Stimulated activated CD4-positive, alpha-beta T cell treated with anti-CD3 and anti-CD28 coated beads, Interleukin-2, amount 100 ng/mL, for 48 hours (primary cell): ENCODE measurements around the gene PKP1.

Experiments
- DNase-seq, 2 donors: peaks; one replicate each; pipeline ENCODE4 v3.0.0-alpha.2; 2020

The PKP1 gene

GRCh38 chr1:201331166-201331565 is 47.9 kb downstream of the PKP1 start:
- DNase-seq = no peak

GRCh38 chr1:201332021-201332420 is 48.7 kb downstream of the PKP1 start:
- DNase-seq = no peak

DNA sequence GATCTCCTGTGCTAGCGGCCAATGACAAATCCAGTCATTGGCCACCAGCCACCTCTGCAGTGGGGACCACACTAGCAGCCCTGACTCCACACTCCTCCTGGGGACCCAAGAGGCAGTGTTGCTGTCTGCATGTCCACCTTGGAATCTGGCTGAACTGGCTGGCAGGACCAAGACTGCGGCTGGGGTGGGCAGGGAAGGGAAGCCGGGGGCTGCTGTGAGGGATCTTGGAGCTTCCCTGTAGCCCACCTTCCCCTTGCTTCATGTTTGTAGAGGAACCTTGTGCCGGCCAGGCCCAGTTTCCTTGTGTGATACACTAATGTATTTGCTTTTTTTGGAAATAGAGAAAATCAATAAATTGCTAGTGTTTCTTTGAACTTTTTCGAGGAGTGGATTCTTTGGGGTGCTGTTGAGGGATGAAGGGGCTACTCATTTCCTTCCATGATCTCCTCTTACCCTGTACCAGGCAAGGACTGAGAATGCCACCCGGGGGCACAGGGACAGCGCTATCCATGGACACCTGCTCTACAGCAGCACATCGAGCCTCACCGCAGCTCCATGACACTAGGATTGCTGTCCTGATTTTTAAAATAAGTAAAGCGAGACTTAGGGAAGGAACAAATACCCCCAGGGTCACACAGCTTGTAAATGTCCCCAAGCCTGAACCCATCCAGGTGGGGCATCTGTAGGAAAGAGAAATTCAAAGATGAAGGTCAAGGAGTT is 49.5 kb downstream of the PKP1 start:
- no peak for DNase-seq

GRCh38 chr1:201334325-201335173 is 51.2 kb downstream of the PKP1 start:
- no peak for DNase-seq

- no peak for DNase-seq
Observed at GRCh38 chr1:201335174-201335870, 52.0 kb downstream of the PKP1 start.

DNA sequence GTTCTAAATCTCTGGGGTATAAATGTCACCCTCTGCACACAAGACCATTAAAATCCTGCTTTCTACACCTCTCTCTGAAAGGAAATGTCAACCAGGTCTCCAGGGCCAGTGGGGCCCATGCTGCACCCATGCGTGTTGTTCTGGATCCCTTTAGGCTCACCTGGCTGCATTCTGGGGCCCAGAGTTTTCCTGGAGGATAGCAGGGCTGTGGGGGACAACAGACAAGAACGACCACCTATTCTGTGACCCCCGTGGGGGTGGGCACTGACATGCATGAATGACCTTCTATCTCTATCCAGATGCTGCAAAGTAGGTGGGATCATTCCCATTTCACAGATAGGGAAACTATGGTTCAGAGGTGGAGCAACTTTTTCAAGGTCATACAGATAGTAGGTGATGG is 52.6 kb downstream of the PKP1 start:
- DNase-seq = no peak

- no peak for DNase-seq
Observed at GRCh38 chr1:201336711-201337450, 53.6 kb downstream of the PKP1 start.

GRCh38 chr1:201341377-201341776 is 58.1 kb downstream of the PKP1 start:
- no peak for DNase-seq

- no peak for DNase-seq
Observed at GRCh38 chr1:201344206-201345080, 61.1 kb downstream of the PKP1 start.

DNA sequence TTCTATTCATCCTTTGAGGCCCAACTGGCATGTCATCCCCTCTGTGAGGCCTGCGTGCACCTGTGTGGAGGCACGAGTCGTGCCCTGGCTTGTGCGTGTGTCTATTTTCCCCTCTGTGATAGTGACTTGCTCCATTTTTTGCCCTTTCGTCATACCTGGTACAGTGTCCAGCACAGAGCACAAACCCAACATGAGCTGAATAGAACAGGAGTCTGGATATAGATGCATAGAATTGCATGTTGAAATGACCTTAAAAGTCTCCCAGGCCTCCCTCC is 61.7 kb downstream of the PKP1 start:
- DNase-seq = no peak

DNA sequence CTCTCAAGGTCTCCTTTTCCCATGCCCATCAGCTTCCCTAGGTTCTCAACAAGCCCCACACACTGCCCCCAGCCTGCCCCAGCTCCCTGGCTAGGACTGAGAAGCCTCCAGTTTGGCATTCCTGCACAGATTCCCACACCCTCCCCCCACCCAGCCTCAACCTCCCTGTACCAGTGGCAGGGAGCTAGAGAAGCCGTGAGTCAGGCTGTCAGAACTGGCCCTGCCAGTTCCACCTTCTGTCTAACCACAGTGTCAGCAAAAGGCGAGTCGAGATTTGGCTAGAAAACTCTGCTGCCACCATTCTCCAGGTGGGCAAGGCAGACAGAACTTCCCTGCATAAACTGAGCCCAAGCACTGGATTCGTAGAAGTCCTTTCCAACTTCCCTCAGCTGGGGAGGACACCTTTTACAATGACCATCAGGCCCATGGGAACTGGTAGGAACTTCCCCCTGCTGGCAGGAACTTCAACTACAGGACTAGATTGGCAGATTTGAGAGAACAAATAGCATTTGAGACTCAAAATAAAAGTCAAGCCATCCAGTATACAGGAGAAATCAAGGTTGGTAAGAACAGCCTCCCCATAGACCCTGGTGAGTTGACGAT is 63.1 kb downstream of the PKP1 start:
- DNase-seq = peak; percentile 4 to 5

- DNase-seq = no peak
Observed at GRCh38 chr1:201346987-201347386, 63.7 kb downstream of the PKP1 start.

GRCh38 chr1:201347498-201348210 is 64.3 kb downstream of the PKP1 start:
- no peak for DNase-seq

DNA sequence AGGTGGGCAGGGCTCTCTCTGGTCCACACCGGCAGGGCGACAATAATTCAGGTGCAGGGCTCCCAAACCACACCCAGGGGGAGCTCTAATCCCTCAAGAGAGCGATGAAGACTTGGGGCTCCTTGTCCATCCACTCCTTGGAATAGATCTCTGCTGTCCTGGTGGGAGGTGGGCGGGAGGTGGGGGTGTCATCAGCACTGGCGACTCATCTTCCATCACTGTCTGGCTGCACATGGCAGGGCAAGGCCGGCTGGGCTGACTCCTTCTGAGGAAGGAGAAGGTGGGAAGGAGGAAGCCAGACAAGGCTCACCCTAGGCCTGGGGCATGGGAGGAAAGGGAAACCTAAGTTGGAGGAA is 64.9 kb downstream of the PKP1 start:
- DNase-seq = peak; percentile 4 to 28

DNA sequence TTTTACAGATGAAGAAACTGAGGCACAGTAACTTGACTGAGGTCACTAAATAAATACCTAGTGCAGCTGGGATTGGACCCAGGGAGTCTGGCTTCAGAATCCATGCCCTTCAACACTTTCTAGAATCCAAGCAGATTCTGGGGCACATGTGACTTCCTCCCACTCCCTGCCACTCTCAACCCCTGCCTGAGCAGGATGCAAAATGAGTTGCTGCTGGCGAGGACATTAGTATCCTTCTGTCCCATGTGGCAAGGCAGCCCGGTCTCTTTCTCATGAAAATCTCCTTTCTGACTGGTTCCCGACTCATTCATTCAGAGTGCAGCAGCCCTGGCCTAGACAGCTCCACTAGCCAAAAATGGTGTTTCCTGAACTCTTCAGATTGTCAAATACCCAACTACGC is 65.8 kb downstream of the PKP1 start:
- DNase-seq = no peak

GRCh38 chr1:201350361-201350725 is 67.0 kb downstream of the PKP1 start:
- DNase-seq = no peak

DNA sequence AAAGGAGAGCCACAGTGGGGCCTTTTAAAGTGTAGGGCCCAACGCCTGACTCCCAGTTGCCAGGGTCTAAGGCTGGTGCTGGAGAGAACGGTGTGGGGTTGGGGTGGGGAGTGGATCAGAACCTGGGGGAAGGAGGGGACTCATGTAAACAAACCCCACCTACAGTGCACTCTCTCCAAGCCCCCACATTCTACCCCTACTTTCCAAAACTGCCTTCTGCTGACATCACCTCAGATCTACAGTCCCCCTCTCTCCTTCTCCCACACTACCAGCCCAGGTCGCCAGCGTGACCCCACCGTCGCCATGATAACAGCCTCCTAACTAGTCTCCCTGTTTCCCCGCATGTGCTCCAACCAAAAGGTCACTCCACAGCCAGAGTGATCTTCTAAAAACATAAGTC is 67.6 kb downstream of the PKP1 start:
- DNase-seq = no peak

DNA sequence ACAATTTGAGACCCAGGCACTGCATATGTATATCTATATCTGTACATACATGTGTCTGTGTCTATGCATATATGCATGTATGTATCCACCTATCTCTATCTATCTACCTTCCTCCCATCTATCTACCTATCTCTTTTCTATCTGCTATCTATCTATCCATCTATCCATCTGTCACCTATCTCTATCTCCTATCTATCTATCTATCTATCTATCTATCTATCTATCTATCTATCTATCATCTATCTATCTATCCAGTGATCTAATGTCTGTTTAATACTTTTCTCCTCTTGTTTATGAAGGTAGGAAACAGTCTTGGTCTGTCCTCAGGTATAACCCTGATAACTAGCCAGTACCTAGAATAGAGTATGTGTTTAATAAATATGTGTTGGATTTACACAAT is 68.3 kb downstream of the PKP1 start:
- DNase-seq = no peak

- DNase-seq = no peak
Observed at GRCh38 chr1:201353186-201353940, 70.1 kb downstream of the PKP1 start.

GRCh38 chr1:201354151-201354900 is 71.0 kb downstream of the PKP1 start:
- DNase-seq = no peak
